Ovary (tissue), 9 donors: ENCODE results near the gene TSPAN32. TPM values are rescaled to one million over a fixed set of nuclear protein-coding genes. Genes with fewer than 3 reads are reported as not detected.

Experiments used
- DNase-seq, 5 donors: peaks; one replicate each; pipeline ENCODE4 v3.0.0-alpha.2; 2019 to 2020
- H3K27ac ChIP-seq, 2 donors: fragments of 200-600 bp; one replicate each; pipeline versions ENCODE4 v1.5.1 to v1.8.0; 2019 to 2022
- H3K27me3 ChIP-seq: fragments of 200-600 bp; one replicate; pipeline ENCODE4 v1.8.0; 2022
- H3K36me3 ChIP-seq: fragments of 200-600 bp; sonication (generic); one replicate; pipeline ENCODE4 v1.5.1; 2019
- H3K4me1 ChIP-seq: one replicate; pipeline ENCODE4 v1.8.1; 2013; ENCODE audit warnings: mild to moderate bottlenecking, moderate library complexity; ENCODE audit not compliant: insufficient read depth
- H3K4me3 ChIP-seq: fragments of 200-600 bp; sonication (generic); one replicate; pipeline ENCODE4 v1.5.1; 2017
- H3K9me3 ChIP-seq, 2 donors: fragments of 200-600 bp in 1 of 2; sonication (generic) in 1 of 2; one replicate each; pipeline versions ENCODE4 v1.5.1 to v1.8.1; 2013 to 2019; ENCODE audit warnings: mild to moderate bottlenecking in 1 of 2, moderate library complexity in 1 of 2
- CTCF ChIP-seq, 3 donors: fragments of 450-650 bp in 2 of 3; fragments of 200-600 bp in 1 of 3; IDR thresholded peaks; one replicate each; pipeline versions ENCODE4 v1.5.1 to v1.8.0; 2016 to 2022; ENCODE audit warnings: antibody characterized with exemption in 3 of 3, mild to moderate bottlenecking in 1 of 3
- EP300 ChIP-seq: sonication (generic); formaldehyde crosslinking; IDR thresholded peaks from one replicate; pipeline ENCODE4 v1.6.1; 2017; ENCODE audit warnings: antibody characterized with exemption
- POLR2A ChIP-seq: fragments of 450-650 bp; IDR thresholded peaks from one replicate; pipeline ENCODE4 v1.6.1; 2017; ENCODE audit warnings: antibody characterized with exemption, mild to moderate bottlenecking, moderate library complexity
- WGBS, 3 donors: extraction: QIAGEN DNeasy Blood & Tissue Kit in 1 of 3; methylation state at CpG; one replicate each; pipeline versions ENCODE4 v1.1.5 to v1.1.7; 2013 to 2017; 5-methylcytosine and 5-hydroxymethylcytosine counted together
- intact Hi-C, 4 donors: fragments of 100-400 bp; cut with DNase I; formaldehyde crosslinking; loops; one replicate each; pipeline versions ENCODE4 v1.11.0 to v1.15.1; 2022 to 2023
- polyA plus RNA-seq, 2 donors: library from polyadenylated mRNA; stranded (reverse); fragments of 200-250 nt in 1 of 2; fragments of 350-450 nt in 1 of 2; fragmentation: Illumina TruSeq in 1 of 2; extraction: RNeasy Lipid Tissue Mini Kit (QIAGEN cat#74804) in 1 of 2; gene quantifications; one replicate each; pipeline ENCODE4 v1.2.3, GENCODE V29; 2013 to 2014
- total RNA-seq, 7 donors: library from RNA; depleted of rRNA in 2 of 7; stranded (reverse); fragments of >200 nt in 2 of 7; fragmentation: NEBNext Ultra II Directional in 3 of 7; extraction: Animal tissue kit (Norgen Biotek cat#: 25700) in 3 of 7; gene quantifications; one replicate each; pipeline versions ENCODE4 v1.1.0 to v1.2.4, GENCODE V29; 2016 to 2023
- donor health status: DM: no; HTN: no; CAD: no; lungs with moderate emphysema.
- donor health status: DM: no; HTN: no; CAD: no.
- donor health status: Bipolar disorder and iron deficiency.
- donor health status: DM: yes; HTN: yes; CAD: no.
- donor health status: DM: no; HTN: no; CAD: no.
- donor health status: DM: yes; HTN: yes; CAD: no.

Gene TSPAN32
- total and polyA plus RNA-seq, 9 donors, result 0.63 to 3.9 (median 1.3) TPM; not detected in 2

GRCh38 chr11:2300936-2301630 is 730 bp upstream of the TSPAN32 start:
- no peaks in the 10 kb centered on the region for H3K9me3 ChIP-seq
- H3K4me1 ChIP-seq, result peaks cover 18% of the 10 kb centered on the region
- no peak overlapping the region for H3K4me3 ChIP-seq
- no peak for DNase-seq
- 76 to 79% (median 77%) methylated on average over 23 to 24 of the region's 24 CpGs for WGBS, 3 donors
- no peaks in the 10 kb centered on the region for H3K27me3 ChIP-seq
- H3K36me3 ChIP-seq, result no peaks in the 10 kb centered on the region
- H3K27ac ChIP-seq, result no peak overlapping the region
- intact Hi-C loops, result loop anchor here in 3 of 4 donors (5.0 to 10.0 kb wide), 3 partner anchors 104 to 1419 kb away; no protein-coding TSS in a partner anchor
- TF ChIP-seq POLR2A, result no peak
- no peak for TF ChIP-seq CTCF (IDR thresholded peaks at IDR 0.05)
- TF ChIP-seq EP300, result no peak

GRCh38 chr11:2302306-2302895 is 588 bp downstream of the TSPAN32 start:
- whole genome bisulfite sequencing, 3 donors, result 72 to 81% (median 80%) methylated on average over 13 to 16 of the region's 16 CpGs
- no peak overlapping the region for H3K4me3 ChIP-seq
- H3K36me3 ChIP-seq, result no peaks in the 10 kb centered on the region
- H3K27ac ChIP-seq, result no peak overlapping the region
- H3K4me1 ChIP-seq, result peaks cover 24% of the 10 kb centered on the region
- no peaks in the 10 kb centered on the region for H3K27me3 ChIP-seq
- peak in 1 of 5 donors; percentile 26 for DNase-seq
- no peaks in the 10 kb centered on the region for H3K9me3 ChIP-seq
- TF ChIP-seq EP300 (no peak), POLR2A (no peak), CTCF (IDR thresholded peaks at IDR 0.05) (no peak)
- intact Hi-C loops, result loop anchor here in 3 of 4 donors (5.0 to 10.0 kb wide), 3 partner anchors 105 to 1420 kb away; no protein-coding TSS in a partner anchor

GRCh38 chr11:2302896-2303626 is 1.2 kb downstream of the TSPAN32 start:
- H3K4me1 ChIP-seq, result peaks cover 27% of the 10 kb centered on the region
- no peaks in the 10 kb centered on the region for H3K36me3 ChIP-seq
- TF ChIP-seq POLR2A, result no peak
- no peak for TF ChIP-seq CTCF (IDR thresholded peaks at IDR 0.05)
- TF ChIP-seq EP300, result no peak
- H3K4me3 ChIP-seq, result no peak overlapping the region
- no peak overlapping the region for H3K27ac ChIP-seq
- intact Hi-C loops, result loop anchor here in 3 of 4 donors (5.0 to 10.0 kb wide), 3 partner anchors 106 to 1421 kb away; no protein-coding TSS in a partner anchor
- WGBS, 3 donors, result 68 to 77% (median 73%) methylated on average over 17 to 18 of the region's 18 CpGs
- H3K9me3 ChIP-seq, result no peaks in the 10 kb centered on the region
- no peaks in the 10 kb centered on the region for H3K27me3 ChIP-seq
- DNase-seq, result peak in 3 of 5 donors; percentile 28 to 44 (median 39)
